Activated CD4-positive, alpha-beta T cell treated with anti-CD3 and anti-CD28 coated beads, Interleukin-2, amount 50 U/mL, for 4 hours (primary cell): Measurements from ENCODE around the gene IZUMO1.

Experiments
- DNase-seq, 2 experiments: peaks; one replicate each; pipeline ENCODE4 v3.0.0-alpha.2; 2020

The IZUMO1 gene

DNA sequence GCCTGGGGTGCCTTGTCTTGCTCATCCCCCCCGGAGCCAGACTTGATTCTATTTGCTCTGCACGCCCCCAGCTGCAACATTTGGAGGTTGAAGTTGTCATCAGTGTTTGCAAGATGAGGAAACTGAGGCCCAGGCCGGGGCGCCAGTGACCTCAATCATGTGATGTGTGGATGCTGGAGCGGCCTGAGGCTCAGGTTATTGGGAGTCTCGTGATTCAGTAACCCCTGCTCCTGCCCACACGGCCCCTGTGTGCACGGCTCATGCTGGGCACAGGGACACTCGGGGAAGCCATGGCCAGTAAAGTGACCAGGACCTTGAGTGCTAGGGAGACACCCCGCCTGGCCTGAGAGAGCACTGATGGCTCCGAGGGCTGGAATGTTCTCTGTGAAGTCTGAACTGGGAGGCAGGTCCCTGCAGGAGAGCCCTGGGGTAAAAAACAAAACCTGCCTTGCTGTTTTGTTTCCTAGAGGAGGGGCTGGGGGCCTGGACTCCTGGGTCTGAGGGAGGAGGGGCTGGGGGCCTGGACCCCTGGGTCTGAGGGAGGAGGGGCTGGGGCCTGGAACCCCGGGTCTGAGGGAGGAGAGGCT, 10.5 kb upstream of the IZUMO1 start:
- DNase-seq: no peak

DNA sequence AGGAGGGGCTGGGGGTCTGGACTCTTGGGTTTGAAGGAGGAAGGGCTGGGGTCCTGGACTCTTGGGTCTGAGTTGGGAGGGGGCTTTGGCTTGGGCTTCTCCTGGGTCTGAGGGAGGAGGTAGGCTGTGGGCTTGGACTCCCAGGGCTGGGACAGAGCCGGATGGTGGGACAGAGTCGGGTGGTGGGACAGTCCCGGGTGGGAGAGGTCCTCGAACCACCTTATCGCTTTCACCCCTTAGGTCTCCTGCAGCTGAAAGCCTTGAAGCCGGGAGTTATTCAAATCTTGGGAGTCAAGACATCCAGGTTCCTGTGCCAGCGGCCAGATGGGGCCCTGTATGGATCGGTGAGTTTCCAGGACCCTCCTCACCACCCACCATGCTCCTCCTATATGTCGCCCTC, 10.0 kb upstream of the IZUMO1 start:
- DNase-seq: no peak

DNA sequence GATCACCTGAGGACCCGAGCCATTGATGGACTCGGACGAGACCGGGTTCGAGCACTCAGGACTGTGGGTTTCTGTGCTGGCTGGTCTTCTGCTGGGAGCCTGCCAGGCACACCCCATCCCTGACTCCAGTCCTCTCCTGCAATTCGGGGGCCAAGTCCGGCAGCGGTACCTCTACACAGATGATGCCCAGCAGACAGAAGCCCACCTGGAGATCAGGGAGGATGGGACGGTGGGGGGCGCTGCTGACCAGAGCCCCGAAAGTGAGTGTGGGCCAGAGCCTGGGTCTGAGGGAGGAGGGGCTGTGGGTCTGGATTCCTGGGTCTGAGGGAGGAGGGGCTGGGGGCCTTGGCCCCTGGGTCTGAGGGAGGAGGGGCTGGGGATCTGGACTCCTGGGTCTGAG, 9.5 kb upstream of the IZUMO1 start:
- DNase-seq: no peak

DNA sequence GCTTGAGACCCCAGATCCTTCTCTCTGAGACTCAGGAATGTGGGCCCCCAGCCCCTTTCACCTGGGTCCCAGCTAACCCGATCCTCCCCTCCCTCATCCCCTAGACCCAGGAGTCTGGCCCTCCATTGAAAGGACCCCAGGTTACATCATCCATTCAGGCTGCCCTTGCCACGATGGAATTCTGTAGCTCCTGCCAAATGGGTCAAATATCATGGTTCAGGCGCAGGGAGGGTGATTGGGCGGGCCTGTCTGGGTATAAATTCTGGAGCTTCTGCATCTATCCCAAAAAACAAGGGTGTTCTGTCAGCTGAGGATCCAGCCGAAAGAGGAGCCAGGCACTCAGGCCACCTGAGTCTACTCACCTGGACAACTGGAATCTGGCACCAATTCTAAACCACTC, 9.1 kb upstream of the IZUMO1 start:
- DNase-seq: no peak

DNA sequence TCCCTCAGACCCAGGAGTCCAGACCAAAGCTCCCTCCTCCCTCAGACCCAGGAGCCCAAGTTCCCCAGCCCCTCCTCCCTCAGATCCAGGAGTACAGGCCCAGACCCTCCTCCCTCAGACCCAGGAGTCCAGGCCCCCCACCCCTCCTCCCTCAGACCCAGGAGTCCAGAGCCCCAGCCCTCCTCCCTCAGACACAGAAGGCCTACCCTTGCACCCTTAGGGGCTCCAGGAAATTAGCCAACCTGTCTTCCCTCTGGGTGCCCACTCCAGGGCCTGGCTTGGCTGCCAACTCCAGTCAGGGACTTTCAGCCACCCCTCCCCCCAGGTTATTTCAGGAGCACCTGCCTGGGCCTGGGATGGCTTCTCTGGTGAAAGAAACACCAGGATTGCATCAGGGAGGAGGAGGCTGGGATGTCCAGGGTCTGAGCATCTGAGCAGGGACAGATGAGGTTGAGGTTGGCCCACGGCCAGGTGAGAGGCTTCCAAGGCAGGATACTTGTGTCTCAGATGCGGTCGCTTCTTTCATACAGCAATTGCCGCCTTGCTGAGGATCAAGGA, 8.5 kb upstream of the IZUMO1 start, which contains the start of gene FGF21:
Gene FGF21 (plus strand): TSS at position 441 of the 558 bp plus-strand sequence. CDS start 713 bp downstream, outside the sequence.
- DNase-seq: no peak

DNA sequence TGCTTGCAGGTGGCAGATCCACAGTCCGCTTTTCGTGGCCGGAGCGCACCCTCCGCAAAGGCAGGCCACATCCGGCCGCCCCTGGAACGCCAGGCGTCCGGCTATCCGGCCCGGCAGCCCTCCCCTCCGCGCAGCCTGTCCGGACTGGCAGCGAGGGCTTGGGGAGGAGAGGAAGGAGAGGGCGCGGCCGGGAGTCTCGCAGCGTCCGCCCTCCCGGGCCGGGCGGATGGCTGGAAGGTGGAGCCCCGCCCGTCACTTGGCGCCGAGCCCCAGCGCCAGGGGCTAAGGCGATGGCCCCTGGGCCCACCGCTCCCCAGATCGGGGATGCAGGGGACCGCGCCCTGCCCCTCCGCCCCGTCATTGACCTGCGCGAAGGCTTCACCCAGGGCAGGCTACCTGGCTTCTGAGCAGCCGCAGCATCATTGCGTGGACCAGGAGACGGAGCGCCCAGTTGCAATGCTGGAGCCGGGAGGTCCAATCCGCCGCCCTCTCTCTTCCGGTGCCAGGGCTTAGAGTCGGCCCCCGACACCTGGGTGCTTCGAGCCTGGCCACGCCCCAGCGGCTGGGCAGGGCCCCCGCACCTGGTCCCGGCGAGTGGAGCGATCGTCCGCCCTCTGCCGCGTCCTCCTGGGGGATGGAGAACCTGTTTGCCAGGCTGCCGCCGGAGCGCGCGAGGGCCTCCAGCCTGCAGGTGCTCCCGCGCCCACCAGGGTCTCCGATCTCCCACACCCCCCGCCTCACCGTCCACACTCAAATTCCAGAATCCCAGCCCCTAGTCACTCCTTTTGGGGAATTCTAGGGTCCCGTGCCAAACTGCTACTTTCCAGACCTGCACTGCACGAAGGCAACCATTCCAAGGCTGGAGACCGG, 6.0 kb upstream of the IZUMO1 start, which contains the start of gene FUT1:
Gene FUT1 (minus strand): TSS at position 146 of the 870 bp plus-strand sequence. CDS start 1,360 bp downstream, outside the sequence.
- DNase-seq: no peak

DNA sequence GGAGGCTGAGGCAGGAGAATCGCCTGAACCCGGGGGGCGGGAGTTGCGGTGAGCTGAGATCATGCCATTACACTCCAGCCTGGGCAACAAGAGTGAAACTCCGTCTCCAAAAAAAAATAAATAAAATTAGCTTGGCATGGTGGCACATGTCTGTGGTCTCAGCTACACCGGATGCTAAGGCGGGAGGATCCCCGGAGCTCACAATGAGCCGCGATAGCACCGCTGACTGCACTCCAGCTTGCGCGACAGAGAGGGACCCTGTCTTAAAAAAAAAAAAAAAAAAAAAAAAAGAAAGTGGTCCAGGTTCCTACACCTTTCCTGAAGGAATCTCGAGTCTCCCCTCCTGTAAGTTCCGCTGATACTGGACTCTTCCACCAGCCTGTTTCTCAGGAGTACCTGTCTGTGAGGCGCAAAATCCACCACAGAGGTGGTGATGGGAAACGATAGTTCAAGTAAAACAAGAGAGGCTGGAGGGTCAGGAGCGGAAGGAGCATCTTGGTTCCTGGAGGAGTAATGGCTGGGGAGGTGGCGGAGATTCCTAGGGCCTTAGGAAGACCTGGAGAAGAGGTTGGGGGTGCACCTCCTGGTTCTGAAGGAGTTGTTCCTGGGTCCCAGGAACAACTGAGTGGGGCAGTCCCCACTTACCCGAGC, 5.3 kb upstream of the IZUMO1 start:
- DNase-seq: no peak

DNA sequence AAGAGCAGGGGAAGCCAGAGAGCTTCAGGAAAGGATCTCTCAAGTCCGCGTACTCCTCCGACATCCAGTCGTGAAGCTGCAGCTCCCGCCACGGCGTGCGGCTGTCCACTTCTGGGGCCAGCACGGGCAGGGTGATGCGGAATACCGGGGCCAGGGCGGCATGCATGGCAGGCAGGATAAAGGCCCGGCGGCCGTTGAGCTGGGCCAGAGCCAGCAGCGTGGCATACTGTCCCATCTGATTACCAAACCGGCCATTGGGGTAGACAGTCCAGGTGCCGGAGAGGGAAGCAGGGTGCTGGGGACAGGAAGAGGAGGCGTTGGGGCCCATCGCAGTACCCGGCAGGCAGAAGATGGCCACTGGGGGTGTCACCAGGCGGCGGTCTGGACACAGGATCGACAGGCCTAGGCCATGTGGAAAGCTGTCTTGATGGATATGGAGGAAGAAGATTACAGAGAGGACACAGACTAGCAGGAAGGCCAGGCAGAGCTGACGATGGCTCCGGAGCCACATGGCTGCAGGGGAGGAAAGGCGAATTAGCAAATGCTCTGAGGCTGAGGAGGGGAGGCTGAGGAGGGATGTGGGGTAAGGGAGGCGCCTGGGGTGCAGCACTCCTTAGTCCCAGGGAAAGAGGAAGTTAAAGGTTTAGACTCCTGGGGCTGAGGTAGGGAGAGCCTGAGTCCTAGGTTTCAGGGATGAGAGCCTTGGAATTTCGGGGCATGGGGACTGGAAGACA, 4.2 kb upstream of the IZUMO1 start:
- no peak for DNase-seq

DNA sequence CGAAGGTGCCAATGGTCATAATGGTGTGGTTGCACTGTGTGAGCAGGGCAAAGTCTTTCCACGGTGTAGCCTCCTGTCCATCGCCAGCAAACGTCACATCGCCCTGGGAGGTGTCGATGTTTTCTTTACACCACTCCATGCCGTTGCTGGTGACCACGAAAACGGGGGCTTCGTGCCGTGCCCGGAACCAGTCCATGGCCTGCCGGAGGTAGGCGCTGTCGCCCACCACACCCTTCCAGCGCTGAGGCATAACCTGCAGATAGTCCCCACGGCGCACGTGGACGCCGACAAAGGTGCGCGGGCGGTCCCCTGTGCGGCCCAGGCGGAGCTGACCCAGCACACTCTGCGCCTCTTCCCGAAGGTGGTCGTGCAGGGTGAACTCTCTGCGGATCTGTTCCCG, 3.6 kb upstream of the IZUMO1 start:
- DNase-seq: no peak

DNA sequence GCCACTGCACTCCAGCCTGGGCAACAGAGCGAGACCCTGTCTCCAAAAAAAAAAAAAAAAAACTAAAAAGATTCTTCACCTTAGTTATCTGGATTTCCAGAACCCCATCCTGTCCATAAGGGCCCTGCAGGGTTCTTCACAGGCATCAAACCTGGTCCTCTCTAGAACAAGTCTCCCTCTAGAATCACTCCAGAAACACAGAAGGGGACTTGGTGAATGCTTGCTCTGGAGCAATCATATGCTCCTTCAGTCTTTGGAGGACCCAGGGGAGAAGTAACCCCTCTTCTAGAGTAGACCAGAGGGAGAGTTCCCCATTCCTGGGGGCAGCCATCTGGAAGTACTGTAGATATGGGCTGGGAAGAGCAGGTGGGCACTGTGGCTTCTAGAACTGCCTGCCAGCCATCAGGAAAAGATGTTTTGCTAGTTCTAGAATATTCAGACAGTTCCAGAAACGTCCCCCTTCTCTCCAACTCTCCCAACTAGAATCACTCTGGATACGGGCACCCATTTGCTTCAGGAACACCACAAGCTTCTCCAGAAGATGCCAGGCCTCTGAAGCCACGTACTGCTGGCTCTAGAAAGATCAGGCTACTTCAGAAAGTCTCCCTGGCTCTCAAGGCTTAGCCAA, 3.0 kb upstream of the IZUMO1 start:
- DNase-seq: no peak

DNA sequence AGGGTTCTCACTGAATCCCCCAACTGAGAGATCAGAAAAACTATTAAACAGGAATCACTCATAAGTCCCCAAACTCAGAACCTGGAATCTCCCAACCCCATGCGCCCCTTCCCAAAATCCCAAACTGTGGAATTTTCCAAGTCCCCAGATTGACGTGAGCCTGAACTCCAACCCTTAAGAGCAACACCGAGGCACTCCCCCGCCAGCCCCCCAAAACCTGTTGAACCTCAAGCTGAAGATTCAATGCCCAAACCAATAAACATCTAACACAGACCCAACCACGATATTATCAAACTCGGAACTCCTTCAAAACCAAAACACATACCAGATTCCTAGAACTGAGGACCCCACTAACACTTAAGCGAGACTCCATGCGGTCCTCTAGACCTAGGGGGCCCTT, 599 bp downstream of the IZUMO1 start:
- no peak for DNase-seq

DNA sequence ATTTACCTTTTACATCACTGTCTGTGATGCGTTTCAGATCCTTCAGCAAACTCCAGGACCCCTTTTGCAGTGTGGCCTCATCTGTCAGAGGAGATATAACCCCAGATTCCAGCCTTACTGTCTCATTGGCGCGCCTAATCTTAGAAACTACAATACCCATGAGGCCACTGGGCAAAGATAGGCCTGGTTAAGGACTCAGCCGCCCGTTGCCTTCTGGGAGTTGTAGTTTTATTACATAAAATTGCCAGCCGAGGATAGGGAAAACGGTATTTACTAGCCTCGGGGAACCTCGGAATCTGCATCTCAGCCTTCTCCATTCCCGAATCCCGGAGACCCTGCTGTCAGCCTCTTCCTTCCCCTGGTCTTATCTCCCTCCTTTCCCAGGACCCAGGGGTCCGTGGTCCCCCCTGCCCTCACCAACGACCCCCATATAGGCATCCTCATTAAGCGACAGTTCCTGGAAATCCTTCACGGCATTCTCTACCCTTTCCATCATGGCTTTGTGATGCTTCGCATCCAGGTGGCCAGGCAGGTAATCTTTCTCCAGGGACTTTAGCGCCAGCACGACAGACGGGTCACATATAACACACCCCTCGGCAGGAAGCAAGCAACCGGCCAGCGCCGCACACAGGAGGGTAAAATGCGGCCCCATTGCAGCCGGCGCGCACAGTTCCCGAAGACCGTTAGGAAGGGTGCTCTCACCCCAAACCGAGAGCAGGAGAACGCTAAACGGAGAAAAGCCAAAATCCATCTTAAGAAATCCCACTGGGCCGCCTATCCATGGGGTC, 1.3 kb downstream of the IZUMO1 start:
- peak; percentile 37 to 43 for DNase-seq

DNA sequence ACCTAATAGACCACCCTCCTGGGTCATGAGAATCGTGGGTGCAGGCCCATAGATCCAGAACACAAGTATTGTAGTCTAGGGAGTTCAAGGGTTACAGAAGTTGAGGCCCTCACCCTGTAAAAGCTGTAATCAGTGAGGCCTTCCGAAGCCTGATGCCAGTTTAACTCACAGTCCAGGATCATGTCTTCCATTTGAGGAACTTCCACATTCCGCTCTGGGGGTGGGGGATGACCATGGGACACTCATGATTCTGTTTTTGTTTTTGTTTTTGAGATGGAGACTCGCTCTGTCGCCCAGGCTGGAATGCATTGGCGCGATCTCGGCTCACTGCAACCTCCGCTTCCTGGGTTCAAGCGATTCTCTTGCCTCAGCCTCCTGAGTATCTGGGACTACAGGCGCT, 4.6 kb downstream of the IZUMO1 start:
- DNase-seq: no peak

DNA sequence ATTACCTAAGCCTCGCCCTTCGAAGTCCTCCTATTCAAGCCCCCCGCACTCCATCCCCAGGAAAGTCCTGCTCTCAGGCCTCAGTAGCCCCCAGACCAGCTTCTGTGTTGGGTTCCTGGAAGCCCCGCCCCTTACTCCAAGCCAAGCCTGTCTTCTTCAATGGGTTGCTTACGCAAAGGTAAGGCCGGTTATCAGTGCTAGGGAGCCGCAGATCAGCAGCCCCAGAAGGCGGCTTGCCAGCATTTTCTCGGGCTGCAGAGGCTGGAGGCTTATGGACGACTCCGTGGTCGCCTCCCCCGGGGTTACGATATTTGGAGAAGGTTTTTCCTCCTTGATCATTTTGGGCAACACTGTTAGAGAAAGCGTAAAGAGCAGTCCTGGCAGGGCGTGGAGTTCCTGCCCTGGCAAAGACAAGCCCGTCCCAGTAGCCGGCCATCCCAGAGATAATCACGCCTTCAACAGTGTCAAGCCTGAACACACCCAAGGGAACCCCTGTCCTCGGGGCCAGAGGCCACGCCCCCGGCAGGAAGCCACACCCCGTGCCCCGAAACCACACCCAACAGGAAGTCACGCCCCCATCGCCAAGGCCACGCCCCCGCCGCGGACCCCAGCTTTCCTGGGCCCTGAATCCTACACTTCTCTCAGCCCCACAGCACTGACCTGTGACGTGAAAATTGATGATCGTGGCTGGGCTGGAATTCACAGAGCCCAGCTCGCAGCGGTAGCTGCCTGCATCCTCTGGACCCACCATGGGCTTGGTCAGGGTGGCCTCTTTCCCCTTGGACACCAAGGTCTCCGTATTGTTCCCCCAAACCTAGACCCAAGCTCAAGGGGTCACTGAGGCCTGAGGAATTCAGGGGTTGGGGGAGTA, 5.3 kb downstream of the IZUMO1 start:
- DNase-seq: no peak

DNA sequence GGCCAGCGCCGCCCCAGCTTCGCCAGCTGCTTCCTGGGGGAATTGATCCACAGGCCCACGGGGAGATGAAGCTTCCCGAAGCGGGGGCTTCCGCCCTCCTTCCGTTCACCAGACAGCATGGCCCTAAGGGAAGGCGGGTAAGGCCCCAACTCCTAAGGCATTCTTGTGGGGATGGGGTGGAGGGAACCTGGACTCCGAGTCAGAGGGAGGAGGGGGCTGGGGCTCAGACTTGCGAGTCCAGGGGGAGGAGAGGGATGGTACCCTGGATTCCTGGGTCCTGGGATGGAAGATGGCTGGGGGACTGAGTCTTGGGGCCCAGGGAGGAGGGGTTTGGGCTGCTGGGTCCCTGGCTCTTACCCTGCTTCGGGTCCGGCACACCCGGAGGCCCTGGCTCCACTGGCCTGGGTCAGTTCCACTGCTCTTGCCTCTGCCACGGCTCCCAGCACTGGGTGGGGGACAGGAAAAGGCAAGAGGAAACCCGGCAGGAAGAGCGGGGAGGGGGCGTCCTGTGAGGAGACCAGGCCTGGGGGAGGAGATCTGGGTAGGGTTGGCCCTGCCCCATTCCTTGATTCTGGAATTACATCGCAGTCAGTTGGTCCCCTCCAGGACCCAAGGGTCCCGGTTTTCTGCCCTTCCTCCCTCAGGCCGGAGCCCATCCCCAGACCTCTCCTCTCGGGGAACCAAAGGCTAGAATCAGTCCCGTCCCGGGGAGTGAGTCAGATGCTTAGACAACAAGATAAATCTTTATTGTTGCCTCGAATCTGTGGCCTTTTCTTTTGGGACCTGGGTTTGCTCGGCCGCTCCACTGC, 6.3 kb downstream of the IZUMO1 start, which contains the start of gene RASIP1:
Gene RASIP1 (minus strand): TSS at position 447 of the 809 bp plus-strand sequence. CDS start 328 bp downstream, at position 119.
- DNase-seq: no peak

DNA sequence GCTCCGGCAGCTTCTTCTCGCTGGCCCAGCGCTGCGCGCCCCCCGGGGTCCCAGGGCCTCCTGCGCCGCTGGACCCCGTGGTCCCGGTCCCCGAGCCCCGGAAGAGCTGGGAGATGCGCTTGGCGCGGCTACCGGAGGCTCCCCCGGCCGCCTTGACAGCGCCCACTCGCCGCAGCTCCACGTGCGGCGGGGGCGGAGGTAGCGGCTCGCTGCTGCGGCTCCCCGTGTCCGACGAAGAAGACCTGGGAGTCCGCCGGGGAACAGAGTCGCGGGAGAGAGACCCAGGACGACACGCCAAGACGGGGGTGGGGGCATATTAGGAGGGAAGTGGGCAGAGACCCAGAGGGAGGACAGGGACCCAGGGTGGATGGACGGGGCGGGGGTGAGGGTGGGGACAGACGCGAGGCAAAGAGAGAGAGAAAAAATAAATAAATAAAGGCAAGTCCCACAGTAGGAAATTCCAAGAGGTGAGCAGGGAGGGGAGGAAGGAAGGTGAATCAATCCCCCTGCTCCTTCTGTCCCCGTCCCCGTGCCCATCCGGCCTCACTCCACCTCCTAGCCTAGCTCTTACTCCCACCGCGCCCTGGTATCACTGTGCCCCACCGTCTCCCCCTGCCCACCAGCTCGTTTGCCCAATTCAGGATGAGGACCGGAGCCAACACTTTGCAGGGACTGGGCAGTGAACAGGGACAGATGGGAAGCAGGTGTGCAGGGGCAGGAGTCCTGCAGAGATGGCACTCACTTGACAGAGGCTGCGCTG, 7.1 kb downstream of the IZUMO1 start:
- DNase-seq: no peak

DNA sequence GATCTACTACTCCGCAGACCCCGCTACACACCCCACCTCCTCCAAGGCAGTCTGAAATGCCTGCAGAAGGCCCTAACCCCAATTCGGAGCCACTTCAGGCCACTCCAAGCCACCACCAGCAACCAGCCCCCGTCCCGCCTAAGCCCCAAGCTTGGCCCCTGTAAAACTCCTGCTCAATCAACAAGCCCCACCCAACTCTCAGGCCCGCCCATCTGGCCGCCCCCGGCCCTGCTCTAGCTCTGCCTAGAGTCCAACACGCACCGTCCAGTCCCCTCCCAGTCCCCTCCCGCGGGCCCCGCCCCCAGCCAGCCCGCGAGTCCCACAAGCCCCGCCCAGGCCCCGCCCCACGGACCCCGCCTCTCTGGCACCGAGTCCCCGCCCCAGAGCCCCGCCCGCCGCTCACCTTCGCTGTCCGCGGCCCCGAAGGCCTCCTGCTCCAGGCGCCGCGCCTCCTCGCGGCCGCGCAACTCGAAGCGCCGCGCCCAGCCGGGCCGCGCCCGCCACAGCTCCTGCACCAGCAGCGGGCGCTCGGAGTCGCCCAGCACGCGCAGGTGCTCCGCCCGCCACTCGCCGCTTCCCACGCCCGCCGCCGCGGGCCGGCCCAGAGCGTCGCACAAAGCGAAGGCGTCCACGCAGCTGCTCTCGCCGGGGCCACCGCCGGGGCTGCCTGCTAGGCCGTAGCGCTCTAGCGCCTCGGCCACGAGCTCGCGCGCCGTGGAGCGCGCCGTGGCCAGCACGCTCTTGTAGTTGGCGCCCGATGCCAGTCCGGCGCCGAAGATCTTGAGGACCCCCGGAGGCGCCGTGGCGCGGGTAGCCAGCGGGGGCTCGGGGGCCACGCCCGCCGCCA, 7.9 kb downstream of the IZUMO1 start:
- DNase-seq: peak; percentile 90
